ENCODE measurements around the gene PARVB. TPM values are rescaled to one million over a fixed set of nuclear protein-coding genes. Genes with fewer than 3 reads are reported as not detected.
"Not testable (repeated sequence)": the region's sequence is repeated elsewhere in the genome, so short reads cannot be mapped to it uniquely, and the experiment has no call there.

PARVB gene
- total and polyA plus RNA-seq, 3 experiments from 2014 or later: 6.2 to 84.3 (median 82.1) TPM

- H3K27me3 Mint-ChIP-seq; H3K4me1 ChIP-seq (ENCODE audit: insufficient read depth, low read length); H3K27ac ChIP-seq (ENCODE audit: low read depth, low read length); H3K4me1 Mint-ChIP-seq; H3K27ac Mint-ChIP-seq; H3K4me3 Mint-ChIP-seq; H3K27me3 ChIP-seq (ENCODE audit: insufficient read depth, low read length, poor library complexity, severe bottlenecking); POLR2A ChIA-PET; H3K4me3 ChIP-seq (ENCODE audit: low read length); H3K9me3 ChIP-seq (ENCODE audit: low read length); H3K9me3 Mint-ChIP-seq; H3K36me3 ChIP-seq (ENCODE audit: insufficient read depth, low read length); DNase-seq: not testable (repeated sequence)
- H3K36me3 Mint-ChIP-seq: peaks cover 1 to 12% (median 8%) of the 10 kb centered on the region in 3 donors
- CTCF ChIA-PET: interaction anchor here (1.2 kb wide), 1 partner anchor 25 kb away, joined by 3 read pairs; no protein-coding TSS in a partner anchor
These were observed 32.5 kb downstream of the PARVB start for GRCh38 chr22:44056649-44057048.

- CTCF ChIA-PET: interaction anchor here (1.2 kb wide), 1 partner anchor 24 kb away, joined by 3 read pairs; no protein-coding TSS in a partner anchor
- Mint-ChIP-seq H3K27ac (no peak overlapping the region), H3K4me1 (peaks cover 0 to 4% (median 0%) of the 10 kb centered on the region in 3 donors), H3K36me3 (peaks cover 1 to 12% (median 8%) of the 10 kb centered on the region in 3 donors), H3K4me3 (no peak overlapping the region), H3K27me3 (no peaks in the 10 kb centered on the region), H3K9me3 (peaks cover 0 to 6% (median 5%) of the 10 kb centered on the region in 5 donors)
- no peak overlapping the region for H3K27ac ChIP-seq (ENCODE audit: low read depth, low read length)
- no peaks in the 10 kb centered on the region for H3K27me3 ChIP-seq (ENCODE audit: insufficient read depth, low read length, poor library complexity, severe bottlenecking)
- no peaks in the 10 kb centered on the region for H3K9me3 ChIP-seq (ENCODE audit: low read length)
- H3K36me3 ChIP-seq (ENCODE audit: insufficient read depth, low read length): no peaks in the 10 kb centered on the region
- H3K4me3 ChIP-seq (ENCODE audit: low read length): no peak overlapping the region
- no peak for DNase-seq
- H3K4me1 ChIP-seq (ENCODE audit: insufficient read depth, low read length): no peaks in the 10 kb centered on the region
- POLR2A ChIA-PET: no interaction called here
These were observed 33.4 kb downstream of the PARVB start for GRCh38 chr22:44057401-44057987.

GRCh38 chr22:44063462-44064371 is 39.6 kb downstream of the PARVB start:
- Mint-ChIP-seq H3K4me1 (peaks cover 4 to 10% (median 7%) of the 10 kb centered on the region in 3 donors), H3K27me3 (no peaks in the 10 kb centered on the region), H3K9me3 (peaks cover 0 to 6% (median 5%) of the 10 kb centered on the region in 5 donors), H3K27ac (peak overlapping the region in 1 of 8 donors; percentile 24), H3K4me3 (peak overlapping the region in 1 of 7 donors; percentile 80), H3K36me3 (peaks cover 1 to 12% (median 8%) of the 10 kb centered on the region in 3 donors)
- Histone ChIP-seq H3K27me3 (ENCODE audit: insufficient read depth, low read length, poor library complexity, severe bottlenecking) (no peaks in the 10 kb centered on the region), H3K36me3 (ENCODE audit: insufficient read depth, low read length) (no peaks in the 10 kb centered on the region), H3K9me3 (ENCODE audit: low read length) (no peaks in the 10 kb centered on the region), H3K27ac (ENCODE audit: low read depth, low read length) (no peak overlapping the region), H3K4me1 (ENCODE audit: insufficient read depth, low read length) (no peaks in the 10 kb centered on the region), H3K4me3 (ENCODE audit: low read length) (no peak overlapping the region)
- no peak for DNase-seq
- CTCF ChIA-PET: no interaction called here
- POLR2A ChIA-PET: no interaction called here

GRCh38 chr22:44067033-44067432 is 42.9 kb downstream of the PARVB start:
- no peak overlapping the region for H3K4me3 Mint-ChIP-seq

GRCh38 chr22:44067901-44068300 is 43.8 kb downstream of the PARVB start:
- ChIA-PET POLR2A (no interaction called here), CTCF (interaction anchor here (1.5 kb wide), 1 partner anchor 70 kb away, joined by 3 read pairs; no protein-coding TSS in a partner anchor)
- H3K9me3 ChIP-seq (ENCODE audit: low read length): no peaks in the 10 kb centered on the region
- Mint-ChIP-seq H3K27ac (no peak overlapping the region), H3K4me1 (peaks cover 5 to 13% (median 8%) of the 10 kb centered on the region in 3 donors), H3K27me3 (no peaks in the 10 kb centered on the region), H3K36me3 (no peaks in the 10 kb centered on the region), H3K4me3 (no peak overlapping the region), H3K9me3 (no peaks in the 10 kb centered on the region)
- H3K4me3 ChIP-seq (ENCODE audit: low read length): no peak overlapping the region
- H3K4me1 ChIP-seq (ENCODE audit: insufficient read depth, low read length): no peaks in the 10 kb centered on the region
- no peaks in the 10 kb centered on the region for H3K27me3 ChIP-seq (ENCODE audit: insufficient read depth, low read length, poor library complexity, severe bottlenecking)
- H3K36me3 ChIP-seq (ENCODE audit: insufficient read depth, low read length): no peaks in the 10 kb centered on the region
- DNase-seq: no peak
- no peak overlapping the region for H3K27ac ChIP-seq (ENCODE audit: low read depth, low read length)

More at GRCh38 chr22:44067033-44067432, 42.9 kb downstream of the PARVB start:
- Mint-ChIP-seq H3K27me3 (no peaks in the 10 kb centered on the region), H3K27ac (peak overlapping the region in 1 of 8 donors; percentile 68), H3K9me3 (no peaks in the 10 kb centered on the region), H3K36me3 (no peaks in the 10 kb centered on the region), H3K4me1 (peaks cover 5 to 13% (median 8%) of the 10 kb centered on the region in 3 donors)
- POLR2A ChIA-PET: no interaction called here
- H3K27me3 ChIP-seq (ENCODE audit: insufficient read depth, low read length, poor library complexity, severe bottlenecking): no peaks in the 10 kb centered on the region
- H3K4me3 ChIP-seq (ENCODE audit: low read length): no peak overlapping the region
- H3K36me3 ChIP-seq (ENCODE audit: insufficient read depth, low read length): no peaks in the 10 kb centered on the region
- CTCF ChIA-PET: no interaction called here
- no peaks in the 10 kb centered on the region for H3K4me1 ChIP-seq (ENCODE audit: insufficient read depth, low read length)
- DNase-seq: no peak
- no peak overlapping the region for H3K27ac ChIP-seq (ENCODE audit: low read depth, low read length)
- no peaks in the 10 kb centered on the region for H3K9me3 ChIP-seq (ENCODE audit: low read length)

GRCh38 chr22:44068422-44069191 is 44.5 kb downstream of the PARVB start:
- CTCF ChIA-PET: interaction anchor here (1.5 kb wide), 1 partner anchor 70 kb away, joined by 3 read pairs; no protein-coding TSS in a partner anchor
- Mint-ChIP-seq H3K9me3 (no peaks in the 10 kb centered on the region), H3K4me3 (no peak overlapping the region), H3K36me3 (no peaks in the 10 kb centered on the region), H3K27ac (peak overlapping the region in 2 of 8 donors; percentile 28 to 79), H3K27me3 (no peaks in the 10 kb centered on the region), H3K4me1 (peaks cover 4 to 10% (median 5%) of the 10 kb centered on the region in 3 donors)
- Histone ChIP-seq H3K4me1 (ENCODE audit: insufficient read depth, low read length) (no peaks in the 10 kb centered on the region), H3K27ac (ENCODE audit: low read depth, low read length) (no peak overlapping the region), H3K4me3 (ENCODE audit: low read length) (no peak overlapping the region), H3K9me3 (ENCODE audit: low read length) (no peaks in the 10 kb centered on the region), H3K36me3 (ENCODE audit: insufficient read depth, low read length) (no peaks in the 10 kb centered on the region), H3K27me3 (ENCODE audit: insufficient read depth, low read length, poor library complexity, severe bottlenecking) (no peaks in the 10 kb centered on the region)
- POLR2A ChIA-PET: no interaction called here
- no peak for DNase-seq

- ChIA-PET CTCF (interaction anchor here (1.0 to 1.6 kb wide), 2 partner anchors 11 to 13 kb away, joined by 3 to 5 read pairs; no protein-coding TSS in a partner anchor), POLR2A (no interaction called here)
- Mint-ChIP-seq H3K27me3 (no peaks in the 10 kb centered on the region), H3K9me3 (no peaks in the 10 kb centered on the region), H3K27ac (peak overlapping the region in 1 of 8 donors; percentile 34), H3K4me3 (no peak overlapping the region), H3K4me1 (peaks cover 4 to 7% (median 5%) of the 10 kb centered on the region in 3 donors), H3K36me3 (no peaks in the 10 kb centered on the region)
- Histone ChIP-seq H3K27ac (ENCODE audit: low read depth, low read length) (no peak overlapping the region), H3K27me3 (ENCODE audit: insufficient read depth, low read length, poor library complexity, severe bottlenecking) (no peaks in the 10 kb centered on the region), H3K36me3 (ENCODE audit: insufficient read depth, low read length) (no peaks in the 10 kb centered on the region), H3K4me1 (ENCODE audit: insufficient read depth, low read length) (no peaks in the 10 kb centered on the region), H3K4me3 (ENCODE audit: low read length) (no peak overlapping the region), H3K9me3 (ENCODE audit: low read length) (no peaks in the 10 kb centered on the region)
- no peak for DNase-seq
These were observed 45.9 kb downstream of the PARVB start for GRCh38 chr22:44070029-44070428.
